ENCODE results near the gene ZBTB18.

- TF ChIP-seq, protein P1, sequence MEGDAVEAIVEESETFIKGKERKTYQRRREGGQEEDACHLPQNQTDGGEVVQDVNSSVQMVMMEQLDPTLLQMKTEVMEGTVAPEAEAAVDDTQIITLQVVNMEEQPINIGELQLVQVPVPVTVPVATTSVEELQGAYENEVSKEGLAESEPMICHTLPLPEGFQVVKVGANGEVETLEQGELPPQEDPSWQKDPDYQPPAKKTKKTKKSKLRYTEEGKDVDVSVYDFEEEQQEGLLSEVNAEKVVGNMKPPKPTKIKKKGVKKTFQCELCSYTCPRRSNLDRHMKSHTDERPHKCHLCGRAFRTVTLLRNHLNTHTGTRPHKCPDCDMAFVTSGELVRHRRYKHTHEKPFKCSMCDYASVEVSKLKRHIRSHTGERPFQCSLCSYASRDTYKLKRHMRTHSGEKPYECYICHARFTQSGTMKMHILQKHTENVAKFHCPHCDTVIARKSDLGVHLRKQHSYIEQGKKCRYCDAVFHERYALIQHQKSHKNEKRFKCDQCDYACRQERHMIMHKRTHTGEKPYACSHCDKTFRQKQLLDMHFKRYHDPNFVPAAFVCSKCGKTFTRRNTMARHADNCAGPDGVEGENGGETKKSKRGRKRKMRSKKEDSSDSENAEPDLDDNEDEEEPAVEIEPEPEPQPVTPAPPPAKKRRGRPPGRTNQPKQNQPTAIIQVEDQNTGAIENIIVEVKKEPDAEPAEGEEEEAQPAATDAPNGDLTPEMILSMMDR (conservative IDR thresholded peaks at IDR 0.05 in 1 of 2, IDR thresholded peaks at IDR 0.05 in 1 of 2; ENCODE audit: low read depth in 1 of 2, low read length in 2 of 2), result no peak
- TF ChIP-seq EZH2 (IDR thresholded peaks at IDR 0.05; ENCODE audit: low read length, missing control alignments), result no peak
These were observed 23.5 kb upstream of the ZBTB18 start for GRCh38 chr1:244027491-244028145.
